ENCODE results near the gene RAD9B. TPM values are rescaled to one million over a fixed set of nuclear protein-coding genes. Genes with fewer than 3 reads are reported as not detected.

The RAD9B gene
- total and polyA plus RNA-seq, 2 of the 4 experiments (the other 2 are of a cell fraction), result 0.09 to 0.18 TPM

- Histone ChIP-seq H2AK5ac (ENCODE audit: low read depth, low read length) (peak overlapping the region; percentile 65; the same call in 1 of the 2 replicates), H3K4ac (ENCODE audit: low read depth, low read length) (peak overlapping the region; percentile 52; the same call in 1 of the 2 replicates), H3K56ac (ENCODE audit: extremely low read depth, insufficient read depth, low read length) (no peak overlapping the region), H3K79me1 (ENCODE audit: low read depth in 1 of 2, low read length in 2 of 2) (peaks cover 24 to 30% of the 10 kb centered on the region in 2 experiments), H3K4me3 (ENCODE audit: insufficient read depth, low read depth, low read length) (no peak overlapping the region), H3K27ac (ENCODE audit: insufficient read depth, low read length) (no peak overlapping the region), H3K27me3 (ENCODE audit: control insufficient read depth, insufficient read depth, low read length) (no peaks in the 10 kb centered on the region), H4K5ac (ENCODE audit: low read depth, low read length) (no peak overlapping the region), H3K9ac (ENCODE audit: low read depth, low read length) (no peak overlapping the region), H3K14ac (replicated peaks; ENCODE audit: low read depth, low read length) (peak overlapping the region; percentile 83; the same call in 1 of the 2 replicates), H3K4me2 (ENCODE audit: low read depth, low read length) (no peak overlapping the region), H3K23ac (ENCODE audit: low read depth, low read length) (peak overlapping the region; percentile 67; the same call in 1 of the 2 replicates), H2AFZ (replicated peaks; ENCODE audit: low read length, poor library complexity) (no peak overlapping the region), H2BK5ac (ENCODE audit: low read depth, low read length, poor library complexity, severe bottlenecking) (no peak overlapping the region), H3K4me1 (ENCODE audit: control insufficient read depth, insufficient read depth, low read length) (peaks cover 11% of the 10 kb centered on the region), H3K36me3 (ENCODE audit: control insufficient read depth, insufficient read depth, low read length) (peaks cover 11% of the 10 kb centered on the region), H2BK15ac (ENCODE audit: low read depth, low read length) (no peak overlapping the region), H3K18ac (ENCODE audit: low read depth, low read length) (peak overlapping the region; percentile 50; the same call in 1 of the 2 replicates), H4K8ac (ENCODE audit: low read depth in 2 of 2, low read length in 2 of 2) (no peak overlapping the region), H4K91ac (ENCODE audit: insufficient read depth, low read depth, low read length) (no peak overlapping the region), H2AK9ac (replicated peaks; ENCODE audit: low read depth, low read length, poor library complexity) (no peak overlapping the region), H3K9me3 (ENCODE audit: control insufficient read depth, insufficient read depth, low read length) (no peaks in the 10 kb centered on the region), H2BK120ac (ENCODE audit: low read depth, low read length) (peak overlapping the region; percentile 40), H4K20me1 (ENCODE audit: insufficient read depth, low read length) (peaks cover 8% of the 10 kb centered on the region; the same call in 1 of the 2 replicates), H2BK20ac (ENCODE audit: low read depth, low read length) (peak overlapping the region; percentile 38; the same call in 1 of the 2 replicates), H3K9me1 (ENCODE audit: insufficient read depth, low read length) (peaks cover 9% of the 10 kb centered on the region)
- no CpG with 5 or more reads among the region's 3 CpGs for WGBS, 2 experiments (ENCODE audit: extremely low coverage in 2 of 2, insufficient read length in 1 of 2)
- CTCF ChIA-PET, result interaction anchor here (1.2 to 1.7 kb wide), 2 partner anchors 12 to 69 kb away, joined by 3 to 4 read pairs; no protein-coding TSS in a partner anchor
- BruUV-seq (replicated peaks), result no TSS peak
- in situ Hi-C loops (cut with MboI; ENCODE audit: low sequenced_read_pairs), result no loop called here
- ATAC-seq (ENCODE audit: low read depth) (no peak), DNase-seq (no peak)
- POLR2A ChIA-PET (ENCODE audit: unreplicated experiment), result no interaction called here
- dilution Hi-C loops (cut with HindIII; ENCODE audit: low sequenced_read_pairs, unreplicated experiment), result no loop called here
- TF ChIP-seq RFX5 (IDR thresholded peaks at IDR 0.05; ENCODE audit: low read depth, low read length) (no peak), RAD21 (IDR thresholded peaks at IDR 0.05; ENCODE audit: low read length) (no peak), SMC3 (IDR thresholded peaks at IDR 0.05; ENCODE audit: low read depth, low read length) (no peak), MXI1 (IDR thresholded peaks at IDR 0.05; ENCODE audit: borderline replicate concordance, low read depth, low read length) (no peak), BHLHE40 (IDR thresholded peaks at IDR 0.05; ENCODE audit: low read depth, low read length) (no peak), USF2 (IDR thresholded peaks at IDR 0.05; ENCODE audit: low read depth, low read length) (no peak), MAZ (IDR thresholded peaks at IDR 0.05; ENCODE audit: borderline replicate concordance, low read depth, low read length) (no peak), NFE2L2 (IDR thresholded peaks at IDR 0.05; ENCODE audit: low read depth, low read length) (no peak), RCOR1 (IDR thresholded peaks at IDR 0.05; ENCODE audit: insufficient replicate concordance, low read length) (no peak), POLR2A (IDR thresholded peaks at IDR 0.05; ENCODE audit: low read depth, low read length) (no peak), CEBPB (IDR thresholded peaks at IDR 0.05; ENCODE audit: low read depth, low read length) (no peak), FOS (IDR thresholded peaks at IDR 0.05; ENCODE audit: low read depth, low read length) (no peak), CHD1 (IDR thresholded peaks at IDR 0.05; ENCODE audit: low read depth, low read length) (no peak), MAFK (IDR thresholded peaks at IDR 0.05; ENCODE audit: low read depth, low read length) (no peak)
- TF ChIP-seq, protein P1, sequence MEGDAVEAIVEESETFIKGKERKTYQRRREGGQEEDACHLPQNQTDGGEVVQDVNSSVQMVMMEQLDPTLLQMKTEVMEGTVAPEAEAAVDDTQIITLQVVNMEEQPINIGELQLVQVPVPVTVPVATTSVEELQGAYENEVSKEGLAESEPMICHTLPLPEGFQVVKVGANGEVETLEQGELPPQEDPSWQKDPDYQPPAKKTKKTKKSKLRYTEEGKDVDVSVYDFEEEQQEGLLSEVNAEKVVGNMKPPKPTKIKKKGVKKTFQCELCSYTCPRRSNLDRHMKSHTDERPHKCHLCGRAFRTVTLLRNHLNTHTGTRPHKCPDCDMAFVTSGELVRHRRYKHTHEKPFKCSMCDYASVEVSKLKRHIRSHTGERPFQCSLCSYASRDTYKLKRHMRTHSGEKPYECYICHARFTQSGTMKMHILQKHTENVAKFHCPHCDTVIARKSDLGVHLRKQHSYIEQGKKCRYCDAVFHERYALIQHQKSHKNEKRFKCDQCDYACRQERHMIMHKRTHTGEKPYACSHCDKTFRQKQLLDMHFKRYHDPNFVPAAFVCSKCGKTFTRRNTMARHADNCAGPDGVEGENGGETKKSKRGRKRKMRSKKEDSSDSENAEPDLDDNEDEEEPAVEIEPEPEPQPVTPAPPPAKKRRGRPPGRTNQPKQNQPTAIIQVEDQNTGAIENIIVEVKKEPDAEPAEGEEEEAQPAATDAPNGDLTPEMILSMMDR (conservative IDR thresholded peaks at IDR 0.05; ENCODE audit: low read depth, low read length), result no peak
- TF ChIP-seq, protein P2, sequence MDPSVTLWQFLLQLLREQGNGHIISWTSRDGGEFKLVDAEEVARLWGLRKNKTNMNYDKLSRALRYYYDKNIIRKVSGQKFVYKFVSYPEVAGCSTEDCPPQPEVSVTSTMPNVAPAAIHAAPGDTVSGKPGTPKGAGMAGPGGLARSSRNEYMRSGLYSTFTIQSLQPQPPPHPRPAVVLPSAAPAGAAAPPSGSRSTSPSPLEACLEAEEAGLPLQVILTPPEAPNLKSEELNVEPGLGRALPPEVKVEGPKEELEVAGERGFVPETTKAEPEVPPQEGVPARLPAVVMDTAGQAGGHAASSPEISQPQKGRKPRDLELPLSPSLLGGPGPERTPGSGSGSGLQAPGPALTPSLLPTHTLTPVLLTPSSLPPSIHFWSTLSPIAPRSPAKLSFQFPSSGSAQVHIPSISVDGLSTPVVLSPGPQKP (IDR thresholded peaks at IDR 0.05; ENCODE audit: borderline replicate concordance, low read depth, low read length), result no peak
- intact Hi-C loops (cut with micrococcal nuclease), result no loop called here
Observed at GRCh38 chr12:110532644-110533043, 30.5 kb downstream of the RAD9B start.

All from IMR-90 (cell line).